ENCODE measurements around the gene OGFRL1. TPM values are rescaled to one million over a fixed set of nuclear protein-coding genes. Genes with fewer than 3 reads are reported as not detected.

OGFRL1 gene
- total RNA-seq, 1 donor from 2014 or later: 9.4 TPM

DNA sequence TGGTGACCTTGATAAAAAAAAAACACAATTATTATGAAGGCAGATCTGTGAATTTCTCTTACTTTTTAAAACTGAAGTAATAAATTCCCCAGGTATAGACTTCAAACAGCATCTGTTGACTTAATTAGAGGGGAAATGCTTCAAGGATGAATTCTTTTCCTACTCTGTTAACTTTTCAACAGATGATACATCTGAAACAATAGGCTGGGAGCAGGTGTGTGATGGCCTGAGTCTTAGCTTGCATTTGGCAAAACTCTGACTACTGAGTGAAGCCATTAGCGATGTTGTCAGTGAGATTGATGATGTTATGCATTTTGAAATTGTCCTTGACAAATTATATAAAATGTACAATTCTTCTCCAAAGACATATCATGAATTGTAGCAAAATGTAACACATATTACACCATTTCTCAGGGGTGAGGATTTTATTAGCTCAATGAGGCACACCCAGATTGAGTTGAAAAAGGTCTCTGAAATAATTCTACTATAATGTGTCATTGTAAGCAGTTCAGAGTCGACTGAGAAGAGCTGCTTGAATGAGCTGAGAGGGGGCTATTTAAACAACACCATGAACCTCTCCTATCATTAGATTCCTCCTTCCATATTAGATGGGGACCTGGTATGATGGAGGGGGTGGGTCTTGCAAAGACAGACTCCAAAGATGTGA lies 39.6 kb upstream of the OGFRL1 start:
- Mint-ChIP-seq H3K36me3 (ENCODE audit: insufficient read depth) (no peaks in the 10 kb centered on the region), H3K27ac (no peak overlapping the region), H3K4me1 (ENCODE audit: low read depth) (peaks cover 6% of the 10 kb centered on the region), H3K4me3 (ENCODE audit: low read depth) (no peak overlapping the region), H3K9me3 (ENCODE audit: low read depth) (peaks cover 7% of the 10 kb centered on the region), H3K27me3 (no peaks in the 10 kb centered on the region)
- no peak for TF ChIP-seq CTCF (IDR thresholded peaks at IDR 0.05; ENCODE audit: unreplicated experiment)
- DNase-seq (ENCODE audit: low spot score, unreplicated experiment): no peak

DNA sequence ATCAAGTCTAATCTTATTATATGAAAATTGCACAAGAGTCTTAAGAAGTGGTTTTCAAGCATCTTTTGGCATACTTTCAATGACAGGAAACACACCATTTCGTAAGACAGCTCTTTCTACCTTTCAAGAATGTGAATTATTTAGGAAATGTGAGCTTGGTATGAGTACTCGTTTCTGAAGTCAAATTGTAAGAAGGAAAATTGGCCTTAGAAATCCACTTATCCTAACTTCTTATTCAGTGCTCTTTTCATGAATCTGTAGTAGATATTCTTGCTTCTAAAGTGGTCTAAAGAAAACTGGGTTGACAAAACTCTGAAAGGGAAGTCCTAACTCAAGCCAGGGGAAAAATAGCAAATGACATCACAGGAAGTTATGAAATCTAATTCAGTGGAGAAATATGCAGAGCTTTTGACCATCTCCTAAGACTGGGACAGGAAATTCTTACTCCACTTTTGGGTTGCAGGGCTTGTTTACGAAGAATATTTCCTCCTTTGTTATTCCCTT lies 38.5 kb upstream of the OGFRL1 start:
- H3K27me3 Mint-ChIP-seq: no peaks in the 10 kb centered on the region
- TF ChIP-seq CTCF (IDR thresholded peaks at IDR 0.05; ENCODE audit: unreplicated experiment): no peak
- H3K4me3 Mint-ChIP-seq (ENCODE audit: low read depth): no peak overlapping the region
- H3K9me3 Mint-ChIP-seq (ENCODE audit: low read depth): peaks cover 4% of the 10 kb centered on the region
- no peak for DNase-seq (ENCODE audit: low spot score, unreplicated experiment)
- no peaks in the 10 kb centered on the region for H3K36me3 Mint-ChIP-seq (ENCODE audit: insufficient read depth)
- peaks cover 6% of the 10 kb centered on the region for H3K4me1 Mint-ChIP-seq (ENCODE audit: low read depth)
- H3K27ac Mint-ChIP-seq: no peak overlapping the region

DNA sequence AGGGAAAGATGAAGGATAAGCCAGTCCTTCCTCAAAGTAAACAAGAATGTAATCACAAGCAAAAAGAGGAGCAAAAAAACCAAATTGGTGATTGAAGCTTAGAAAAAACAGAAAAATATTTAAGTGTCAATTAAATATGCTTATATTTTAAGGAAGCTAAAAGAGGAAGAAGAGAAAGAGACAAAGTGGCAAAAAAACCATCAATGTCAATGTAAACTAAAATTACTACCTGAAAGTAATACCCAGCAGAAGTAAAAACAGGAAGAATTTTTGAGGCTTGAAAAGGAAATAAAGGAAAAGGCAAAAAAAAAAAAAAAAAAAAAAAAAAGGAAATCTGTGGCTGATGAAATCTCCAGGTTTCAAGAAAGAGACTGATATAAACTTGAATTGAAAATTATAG lies 36.2 kb upstream of the OGFRL1 start:
- H3K27me3 Mint-ChIP-seq: peaks cover 3% of the 10 kb centered on the region
- H3K27ac Mint-ChIP-seq: no peak overlapping the region
- DNase-seq (ENCODE audit: low spot score, unreplicated experiment): no peak
- H3K9me3 Mint-ChIP-seq (ENCODE audit: low read depth): no peaks in the 10 kb centered on the region
- no peak for TF ChIP-seq CTCF (IDR thresholded peaks at IDR 0.05; ENCODE audit: unreplicated experiment)
- H3K4me1 Mint-ChIP-seq (ENCODE audit: low read depth): peaks cover 6% of the 10 kb centered on the region
- H3K36me3 Mint-ChIP-seq (ENCODE audit: insufficient read depth): no peaks in the 10 kb centered on the region
- no peak overlapping the region for H3K4me3 Mint-ChIP-seq (ENCODE audit: low read depth)

DNA sequence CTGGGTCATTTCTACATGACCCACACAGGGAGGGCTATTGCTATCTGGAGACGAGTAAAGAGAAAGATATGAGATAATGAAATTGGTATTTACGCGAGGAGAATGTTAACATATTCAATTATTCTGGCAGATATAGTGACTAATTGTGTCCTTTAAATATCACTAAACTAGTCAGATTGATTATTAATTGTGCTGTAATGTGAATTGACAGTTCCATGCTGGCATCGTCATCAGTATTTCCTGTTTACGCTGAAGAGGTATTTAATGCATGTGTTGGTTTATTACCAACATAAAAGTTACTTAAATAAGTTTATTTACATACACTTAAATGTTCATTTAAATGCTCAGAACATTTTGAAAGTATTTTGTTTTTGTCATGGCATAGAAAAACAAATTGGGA lies 35.7 kb upstream of the OGFRL1 start:
- no peak for DNase-seq (ENCODE audit: low spot score, unreplicated experiment)
- H3K4me1 Mint-ChIP-seq (ENCODE audit: low read depth): peaks cover 6% of the 10 kb centered on the region
- no peak overlapping the region for H3K27ac Mint-ChIP-seq
- no peaks in the 10 kb centered on the region for H3K36me3 Mint-ChIP-seq (ENCODE audit: insufficient read depth)
- TF ChIP-seq CTCF (IDR thresholded peaks at IDR 0.05; ENCODE audit: unreplicated experiment): no peak
- no peaks in the 10 kb centered on the region for H3K9me3 Mint-ChIP-seq (ENCODE audit: low read depth)
- peaks cover 3% of the 10 kb centered on the region for H3K27me3 Mint-ChIP-seq
- no peak overlapping the region for H3K4me3 Mint-ChIP-seq (ENCODE audit: low read depth)

GRCh38 chr6:71254323-71254722 lies 34.3 kb upstream of the OGFRL1 start:
- no peak overlapping the region for H3K4me3 Mint-ChIP-seq (ENCODE audit: low read depth)
- peaks cover 3% of the 10 kb centered on the region for H3K27me3 Mint-ChIP-seq
- no peaks in the 10 kb centered on the region for H3K4me1 Mint-ChIP-seq (ENCODE audit: low read depth)
- H3K9me3 Mint-ChIP-seq (ENCODE audit: low read depth): no peaks in the 10 kb centered on the region
- no peak for TF ChIP-seq CTCF (IDR thresholded peaks at IDR 0.05; ENCODE audit: unreplicated experiment)
- no peaks in the 10 kb centered on the region for H3K36me3 Mint-ChIP-seq (ENCODE audit: insufficient read depth)
- DNase-seq (ENCODE audit: low spot score, unreplicated experiment): no peak
- no peak overlapping the region for H3K27ac Mint-ChIP-seq

Data from progenitor cell of endocrine pancreas (in vitro differentiated cells).